ENCODE measurements around the gene SHC1. TPM values are rescaled to one million over a fixed set of nuclear protein-coding genes. Genes with fewer than 3 reads are reported as not detected.

SHC1 gene
- total RNA-seq = 81.1 and 86.2 TPM in 2 replicates

DNA sequence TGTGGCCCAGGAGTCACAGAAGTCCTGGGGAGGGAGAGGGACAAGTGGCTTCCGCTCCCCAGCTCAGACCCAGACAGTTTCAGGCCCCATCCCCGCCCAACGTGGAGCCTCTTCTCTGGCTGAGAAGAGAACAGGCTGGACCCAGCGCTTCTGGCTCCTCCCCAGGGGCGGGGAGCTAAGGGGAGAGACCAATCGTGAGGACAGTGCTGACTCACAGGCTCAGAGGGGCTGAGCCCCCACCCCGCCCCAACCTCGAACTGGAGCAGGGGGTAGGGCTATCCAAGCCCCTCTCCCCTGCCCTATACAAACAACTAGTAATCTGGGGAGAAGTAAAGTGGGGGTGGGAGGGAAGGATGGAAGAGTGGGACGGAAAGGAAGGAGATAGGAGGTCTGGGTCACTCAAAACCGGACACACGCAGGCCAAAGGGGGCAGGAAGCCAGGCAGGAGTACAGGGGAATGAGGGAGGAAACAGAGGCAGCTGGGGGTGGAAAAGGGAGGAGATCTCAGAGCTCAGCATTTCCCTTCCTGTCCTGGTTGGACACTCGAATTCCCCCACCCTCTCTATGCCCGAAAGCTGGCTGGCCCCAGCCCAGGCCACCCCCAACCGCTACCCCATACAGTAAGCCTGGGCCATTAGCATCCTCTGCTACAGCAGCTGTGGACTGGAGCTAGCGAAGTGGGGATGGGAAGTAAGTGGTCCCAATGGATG, at the start of gene SHC1:
SHC1 (minus strand) TSS at position 117 of the 710 bp plus-strand sequence. CDS start 221 bp downstream, outside the sequence.
- intact Hi-C loops (cut with micrococcal nuclease) = loop anchor here (5.0 kb wide), 1 partner anchor 202 kb away; the partner anchor contains the start of genes KRTCAP2 and TRIM46

GRCh38 chr1:155019377-155020245, 49.1 kb upstream of the SHC1 start:
- intact Hi-C loops (cut with micrococcal nuclease) = no loop called here

DNA sequence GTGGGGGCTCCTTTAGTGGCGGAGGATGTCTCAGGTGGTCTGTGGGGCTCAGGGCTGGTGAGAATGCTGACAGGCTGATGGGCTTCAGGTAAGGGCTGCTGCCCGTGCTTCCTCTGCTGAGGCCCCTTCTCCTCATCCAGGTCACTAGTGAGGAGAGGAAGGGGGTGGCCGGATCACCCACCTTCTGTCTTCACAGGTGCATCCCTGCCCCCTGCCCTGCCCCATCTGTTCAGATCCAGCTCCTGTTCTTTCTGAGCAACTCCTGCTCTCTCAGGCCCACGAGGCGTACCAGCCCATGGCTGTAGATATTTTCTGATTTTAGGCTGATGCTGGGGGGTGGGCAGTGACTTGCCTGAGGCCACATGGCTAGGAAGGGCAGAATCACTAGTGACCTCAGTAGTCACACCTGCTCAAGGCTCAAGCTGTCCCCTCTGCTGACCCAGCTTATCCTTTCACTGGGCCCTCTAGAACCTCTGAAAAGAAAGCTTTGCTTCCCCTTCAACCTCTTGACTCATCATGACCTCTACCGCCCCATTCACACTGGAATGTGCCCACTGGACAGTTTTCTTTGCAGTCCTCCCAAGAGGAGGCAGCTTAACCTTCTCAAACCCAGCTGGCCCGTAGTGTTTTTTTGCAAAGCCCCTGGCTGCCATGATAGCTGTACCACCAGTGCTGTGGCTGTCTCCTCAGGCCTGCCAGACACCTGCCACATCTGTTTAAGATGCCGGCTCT, 48.2 kb upstream of the SHC1 start:
- intact Hi-C loops (cut with micrococcal nuclease) = no loop called here

DNA sequence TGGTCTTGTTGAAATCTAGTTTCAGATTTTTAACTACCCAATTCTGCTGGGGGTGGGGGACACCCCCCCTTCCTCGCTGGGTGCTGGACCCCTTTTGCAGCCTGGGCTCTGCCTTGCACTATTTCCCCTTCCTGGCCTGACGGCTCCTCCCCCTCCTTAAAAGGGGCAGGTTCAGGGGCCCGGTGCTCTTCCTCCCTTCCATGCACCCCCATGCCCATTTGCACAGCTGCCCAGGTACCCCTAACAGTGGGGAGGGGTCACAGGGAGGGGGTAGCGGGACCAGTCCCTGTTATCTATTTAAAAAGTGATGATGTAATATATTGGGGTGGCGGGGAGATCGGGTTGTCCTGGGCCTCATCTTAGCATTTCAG, 47.4 kb upstream of the SHC1 start:
- intact Hi-C loops (cut with micrococcal nuclease) = loop anchor here (1.0 to 2.0 kb wide), 6 partner anchors 12 to 459 kb away; partner anchors contain the start of genes CKS1B, FLAD1 and UBE2Q1

- intact Hi-C loops (cut with micrococcal nuclease) = loop anchor here (1.0 to 2.0 kb wide), 6 partner anchors 11 to 458 kb away; partner anchors contain the start of genes CKS1B, FLAD1 and UBE2Q1
Observed at GRCh38 chr1:155017041-155017945, 46.7 kb upstream of the SHC1 start.

DNA sequence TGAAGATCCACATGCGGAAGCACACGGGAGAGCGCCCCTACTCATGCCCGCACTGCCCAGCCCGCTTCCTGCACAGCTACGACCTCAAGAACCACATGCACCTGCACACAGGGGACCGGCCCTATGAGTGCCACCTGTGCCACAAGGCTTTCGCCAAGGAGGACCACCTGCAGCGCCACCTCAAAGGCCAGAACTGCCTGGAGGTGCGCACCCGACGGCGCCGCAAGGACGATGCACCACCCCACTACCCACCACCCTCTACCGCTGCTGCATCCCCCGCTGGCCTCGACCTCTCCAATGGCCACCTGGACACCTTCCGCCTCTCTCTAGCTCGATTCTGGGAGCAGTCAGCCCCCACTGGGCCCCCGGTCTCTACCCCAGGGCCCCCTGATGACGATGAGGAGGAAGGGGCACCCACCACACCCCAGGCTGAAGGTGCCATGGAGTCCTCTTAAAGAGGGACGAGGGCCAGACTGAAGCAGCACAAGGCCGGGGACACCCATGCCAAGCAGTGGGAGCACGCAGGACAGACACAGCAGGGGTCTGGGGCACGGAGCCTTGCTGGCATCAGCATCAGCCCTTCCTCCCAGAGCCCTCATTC, 45.8 kb upstream of the SHC1 start:
- intact Hi-C loops (cut with micrococcal nuclease) = loop anchor here (2.0 kb wide), 1 partner anchor 458 kb away; the partner anchor contains the start of gene UBE2Q1

- intact Hi-C loops (cut with micrococcal nuclease) = loop anchor here (2.0 kb wide), 1 partner anchor 457 kb away; the partner anchor contains the start of gene UBE2Q1
Observed at GRCh38 chr1:155015527-155016230, 45.1 kb upstream of the SHC1 start.

GRCh38 chr1:155014709-155015508, 44.4 kb upstream of the SHC1 start:
- intact Hi-C loops (cut with micrococcal nuclease) = no loop called here

DNA sequence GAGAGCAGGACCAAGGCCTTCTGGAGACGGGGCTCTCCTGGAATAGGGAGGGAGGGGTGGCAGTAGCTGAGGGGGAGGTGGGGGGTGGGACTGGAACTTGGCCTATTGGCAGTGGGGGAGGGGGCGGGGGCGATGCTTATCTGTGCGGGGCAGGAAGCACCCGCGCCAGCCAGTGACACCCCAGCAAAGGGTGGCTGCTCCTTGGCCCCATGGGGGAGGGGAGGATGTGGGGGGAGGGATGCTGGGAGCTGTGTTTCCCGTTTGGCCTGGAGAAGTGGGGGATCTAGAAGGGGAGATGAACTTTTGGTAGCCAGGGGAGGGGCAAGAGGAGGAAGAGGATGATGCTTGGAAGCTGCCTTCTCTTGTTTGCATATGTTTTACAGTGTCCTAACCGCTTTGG, 43.1 kb upstream of the SHC1 start:
- intact Hi-C loops (cut with micrococcal nuclease) = loop anchor here (2.0 kb wide), 1 partner anchor 37 kb away; the partner anchor contains the start of gene ADAM15

DNA sequence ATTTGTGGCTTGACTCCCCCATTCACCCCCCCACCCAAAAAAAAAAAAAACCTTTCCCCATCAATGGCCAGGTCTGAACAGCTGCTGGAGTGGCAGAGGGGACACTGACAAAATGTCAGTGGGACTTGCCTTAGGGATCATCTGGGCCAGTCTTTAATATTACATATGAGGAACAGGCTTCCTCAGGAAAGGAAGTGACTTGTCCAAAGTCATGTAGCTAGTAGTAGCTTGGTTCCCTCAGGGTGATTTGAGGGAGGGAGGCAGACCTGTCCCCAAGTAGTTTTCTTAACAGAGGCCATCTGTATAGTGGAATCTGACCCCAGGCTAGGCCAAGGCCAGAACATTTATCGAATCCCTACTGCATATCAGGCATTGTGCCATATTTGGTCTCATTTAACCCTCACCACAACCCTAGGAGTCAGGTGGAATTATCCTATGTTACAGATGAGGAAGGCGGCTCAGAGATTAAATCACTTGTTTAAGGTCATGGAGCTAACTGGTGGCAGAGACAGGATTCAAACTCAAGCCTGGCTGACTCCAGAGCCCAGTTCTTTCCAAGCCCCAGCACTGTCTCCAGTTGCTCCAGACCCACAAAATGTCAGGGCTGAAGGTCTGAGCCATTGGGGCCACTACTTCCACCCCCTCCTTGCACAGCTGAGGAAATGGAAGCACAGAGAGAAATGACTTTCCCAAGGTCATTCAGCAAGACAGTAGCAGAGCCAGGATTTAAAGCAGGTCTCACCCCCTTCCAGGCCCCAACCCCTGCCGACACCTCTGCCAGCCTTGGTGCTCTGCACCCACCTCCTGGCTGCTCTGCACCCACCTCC, 42.4 kb upstream of the SHC1 start:
- intact Hi-C loops (cut with micrococcal nuclease) = loop anchor here (2.0 kb wide), 1 partner anchor 38 kb away; the partner anchor contains the start of gene ADAM15

DNA sequence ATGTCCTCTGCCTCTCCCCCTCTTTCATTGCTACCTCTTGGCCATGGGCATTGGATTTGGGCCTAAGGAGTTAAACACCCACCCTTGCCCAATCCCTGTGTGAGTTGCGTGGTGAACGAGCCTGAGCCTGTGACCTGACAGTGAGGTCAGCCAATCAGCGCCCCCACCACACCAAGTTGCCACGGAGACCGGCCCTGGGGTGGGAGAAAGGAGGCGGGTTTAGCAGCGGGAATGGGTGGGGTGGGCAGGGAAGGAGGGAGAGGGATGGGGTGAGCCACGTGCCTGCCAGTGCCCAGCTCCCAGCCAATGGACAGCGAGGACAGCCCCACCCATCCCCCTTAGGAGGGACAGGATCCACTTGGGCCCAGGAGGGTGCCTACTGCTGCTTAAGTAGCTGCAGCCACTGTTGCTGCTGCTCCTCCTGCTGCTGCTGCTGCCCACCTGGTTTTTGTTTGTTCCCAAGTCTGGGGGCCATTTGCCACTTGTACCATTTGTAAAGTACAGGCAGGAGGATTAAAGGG, 41.5 kb upstream of the SHC1 start:
- intact Hi-C loops (cut with micrococcal nuclease) = loop anchor here (2.0 kb wide), 1 partner anchor 39 kb away; the partner anchor contains the start of gene ADAM15

- intact Hi-C loops (cut with micrococcal nuclease) = loop anchor here (2.0 kb wide), 1 partner anchor 39 kb away; the partner anchor contains the start of gene ADAM15
Observed at GRCh38 chr1:155011437-155012025, 41.0 kb upstream of the SHC1 start.

- intact Hi-C loops (cut with micrococcal nuclease) = no loop called here
Observed at GRCh38 chr1:155011004-155011416, 40.5 kb upstream of the SHC1 start.

DNA sequence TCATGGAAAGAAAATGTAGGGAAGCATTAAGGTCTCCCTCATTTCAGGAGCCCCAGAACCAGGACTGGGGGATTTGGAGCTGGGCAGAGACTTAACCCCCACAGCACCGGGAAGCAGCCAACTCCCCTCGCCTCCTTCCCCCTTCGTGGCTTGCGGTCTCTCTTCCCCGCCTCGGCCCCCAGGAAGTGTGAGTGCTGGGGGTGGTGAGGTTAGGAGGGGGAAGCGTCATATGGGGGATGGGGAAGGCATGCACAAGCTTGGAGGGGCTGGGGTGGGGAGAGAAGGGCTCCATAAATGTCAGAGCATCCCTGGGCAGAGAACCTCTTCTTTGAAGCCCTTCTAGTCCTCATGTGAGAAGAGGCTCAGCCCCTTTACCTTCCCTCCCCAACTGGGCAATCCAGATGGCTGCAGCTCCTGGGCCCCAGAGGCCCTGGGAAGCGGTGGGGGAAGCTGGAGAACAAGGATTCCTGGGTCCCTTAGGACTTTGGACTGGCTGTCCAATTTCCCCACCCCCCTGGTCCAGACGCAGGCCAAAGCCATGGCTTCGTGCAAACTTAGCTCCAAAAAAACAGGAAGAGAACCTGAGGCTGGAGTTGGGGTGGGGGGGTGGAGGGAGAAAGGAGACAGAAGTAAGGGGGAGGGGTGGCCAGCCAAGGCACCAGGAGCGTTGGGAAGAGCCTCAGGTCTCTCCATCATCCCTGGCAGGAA, 39.8 kb upstream of the SHC1 start:
- intact Hi-C loops (cut with micrococcal nuclease) = loop anchor here (1.0 kb wide), 1 partner anchor 8 kb away; the partner anchor contains the start of gene ZBTB7B

GRCh38 chr1:155009742-155010141, 39.2 kb upstream of the SHC1 start:
- intact Hi-C loops (cut with micrococcal nuclease) = loop anchor here (1.0 to 5.0 kb wide), 2 partner anchors 7 to 183 kb away; partner anchors contain the start of gene ZBTB7B
